KOPT-K1 (cell line): ENCODE measurements around the gene CPNE7.

Experiments
- H3K27ac ChIP-seq: fragments of 200-600 bp; sonication (generic); 2 replicates; pipeline ENCODE4 v1.5.1; 2016; ENCODE audit warnings: antibody characterized with exemption, mild to moderate bottlenecking, low read depth, low read length; ENCODE audit not compliant: poor library complexity, severe bottlenecking
- H3K36me3 ChIP-seq: fragments of 200-600 bp; sonication (generic); 2 replicates; pipeline ENCODE4 v1.5.1; 2017; ENCODE audit warnings: antibody characterized with exemption, mild to moderate bottlenecking, low read length, moderate library complexity; ENCODE audit not compliant: insufficient read depth
- H3K9me3 ChIP-seq: fragments of 200-600 bp; sonication (generic); 2 replicates; pipeline ENCODE4 v1.5.1; 2017; ENCODE audit warnings: antibody characterized with exemption, low read length, mild to moderate bottlenecking; ENCODE audit not compliant: insufficient read depth, poor library complexity, severe bottlenecking

Gene CPNE7

GRCh38 chr16:89643769-89644300 lies 68.3 kb downstream of the CPNE7 start:
- peaks cover 34% of the 10 kb centered on the region for H3K36me3 ChIP-seq
- H3K27ac ChIP-seq: no peak overlapping the region
- no peaks in the 10 kb centered on the region for H3K9me3 ChIP-seq

DNA sequence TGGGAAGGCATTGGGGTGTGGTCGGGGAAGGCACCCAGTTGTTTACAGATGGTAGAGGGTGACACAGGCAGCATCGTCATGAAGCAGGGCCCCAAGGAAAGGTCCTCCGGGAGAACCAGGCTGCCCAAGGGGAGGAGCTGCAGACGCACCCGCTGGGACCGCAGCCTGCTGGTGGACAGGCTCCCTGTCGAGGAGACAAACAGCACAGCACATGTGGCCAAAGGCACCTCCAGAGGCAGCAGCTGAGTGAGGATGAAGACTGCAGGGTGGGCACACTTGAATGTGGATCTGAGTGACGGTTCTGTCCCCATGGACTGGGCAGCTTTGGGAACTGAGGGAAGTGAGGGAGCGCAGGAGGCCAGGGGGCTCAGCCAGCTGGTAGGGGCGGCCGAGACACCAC lies 69.6 kb downstream of the CPNE7 start:
- Histone ChIP-seq H3K9me3 (no peaks in the 10 kb centered on the region), H3K27ac (no peak overlapping the region), H3K36me3 (peaks cover 45% of the 10 kb centered on the region)

GRCh38 chr16:89646270-89646669 lies 70.7 kb downstream of the CPNE7 start:
- H3K27ac ChIP-seq: no peak overlapping the region
- no peaks in the 10 kb centered on the region for H3K9me3 ChIP-seq
- H3K36me3 ChIP-seq: peaks cover 56% of the 10 kb centered on the region
